Measurements from ENCODE around the gene TRAK1.

GRCh38 chr3:42056840-42057239 is 34.3 kb upstream of the TRAK1 start:
- TF ChIP-seq EZH2 (IDR thresholded peaks at IDR 0.05; ENCODE audit: borderline replicate concordance), result no peak
- TF ChIP-seq, protein P1, sequence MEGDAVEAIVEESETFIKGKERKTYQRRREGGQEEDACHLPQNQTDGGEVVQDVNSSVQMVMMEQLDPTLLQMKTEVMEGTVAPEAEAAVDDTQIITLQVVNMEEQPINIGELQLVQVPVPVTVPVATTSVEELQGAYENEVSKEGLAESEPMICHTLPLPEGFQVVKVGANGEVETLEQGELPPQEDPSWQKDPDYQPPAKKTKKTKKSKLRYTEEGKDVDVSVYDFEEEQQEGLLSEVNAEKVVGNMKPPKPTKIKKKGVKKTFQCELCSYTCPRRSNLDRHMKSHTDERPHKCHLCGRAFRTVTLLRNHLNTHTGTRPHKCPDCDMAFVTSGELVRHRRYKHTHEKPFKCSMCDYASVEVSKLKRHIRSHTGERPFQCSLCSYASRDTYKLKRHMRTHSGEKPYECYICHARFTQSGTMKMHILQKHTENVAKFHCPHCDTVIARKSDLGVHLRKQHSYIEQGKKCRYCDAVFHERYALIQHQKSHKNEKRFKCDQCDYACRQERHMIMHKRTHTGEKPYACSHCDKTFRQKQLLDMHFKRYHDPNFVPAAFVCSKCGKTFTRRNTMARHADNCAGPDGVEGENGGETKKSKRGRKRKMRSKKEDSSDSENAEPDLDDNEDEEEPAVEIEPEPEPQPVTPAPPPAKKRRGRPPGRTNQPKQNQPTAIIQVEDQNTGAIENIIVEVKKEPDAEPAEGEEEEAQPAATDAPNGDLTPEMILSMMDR (IDR thresholded peaks at IDR 0.05; ENCODE audit: poor library complexity), result no peak
- no peak for TF ChIP-seq EZH2phosphoT487 (IDR thresholded peaks at IDR 0.05; ENCODE audit: low read depth, severe bottlenecking, unreplicated experiment)
